Measurements from ENCODE around the gene MYH7. TPM values are rescaled to one million over a fixed set of nuclear protein-coding genes. Genes with fewer than 3 reads are reported as not detected.

Gene MYH7
- total RNA-seq, 1 donor from 2014 or later: not detected

DNA sequence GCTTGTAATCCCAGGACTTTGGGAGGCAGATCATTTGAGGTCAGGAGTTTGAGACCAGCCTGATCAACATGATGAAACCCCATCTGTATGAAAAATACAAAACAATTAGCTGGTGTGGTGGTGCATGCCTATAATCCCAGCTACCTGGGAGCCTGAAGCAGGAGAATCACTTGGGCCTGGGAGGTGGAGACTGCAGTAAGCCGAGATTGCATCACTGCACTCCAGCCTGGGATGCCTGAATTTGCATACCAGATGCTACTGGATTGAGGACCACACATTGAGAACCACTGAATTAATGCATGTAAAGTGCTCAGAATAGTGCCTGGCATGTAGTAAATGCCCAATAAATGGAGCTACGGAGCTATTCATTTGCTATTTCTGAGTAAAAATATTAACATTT is 14.9 kb upstream of the MYH7 start:
- no peak for DNase-seq (ENCODE audit: extremely low spot score in 2 of 2)
- Histone ChIP-seq H3K4me1 (peaks cover 5% of the 10 kb centered on the region), H3K4me3 (no peak overlapping the region), H3K9me3 (no peaks in the 10 kb centered on the region), H3K27ac (no peak overlapping the region), H3K36me3 (no peaks in the 10 kb centered on the region), H3K27me3 (no peaks in the 10 kb centered on the region)
- TF ChIP-seq POLR2A (IDR thresholded peaks at IDR 0.05) (no peak), CTCF (IDR thresholded peaks at IDR 0.05) (no peak), POLR2AphosphoS5 (IDR thresholded peaks at IDR 0.05; ENCODE audit: insufficient read depth in 1 of 2, low read depth in 1 of 2) (no peak)
- intact Hi-C loops (cut with DNase I): no loop called here

- Histone ChIP-seq H3K36me3 (no peaks in the 10 kb centered on the region), H3K9me3 (no peaks in the 10 kb centered on the region), H3K4me3 (no peak overlapping the region), H3K27ac (no peak overlapping the region), H3K4me1 (peaks cover 5% of the 10 kb centered on the region), H3K27me3 (no peaks in the 10 kb centered on the region)
- no peak for TF ChIP-seq CTCF (IDR thresholded peaks at IDR 0.05)
- no peak for TF ChIP-seq POLR2AphosphoS5 (IDR thresholded peaks at IDR 0.05; ENCODE audit: insufficient read depth in 1 of 2, low read depth in 1 of 2)
- TF ChIP-seq POLR2A (IDR thresholded peaks at IDR 0.05): no peak
- intact Hi-C loops (cut with DNase I): no loop called here
- no peak for DNase-seq (ENCODE audit: extremely low spot score in 2 of 2)
These were observed 13.9 kb upstream of the MYH7 start for GRCh38 chr14:23449314-23449713.

- H3K4me1 ChIP-seq: peaks cover 5% of the 10 kb centered on the region
- no peak for TF ChIP-seq POLR2A (IDR thresholded peaks at IDR 0.05)
- TF ChIP-seq CTCF (IDR thresholded peaks at IDR 0.05): no peak
- no peak for TF ChIP-seq POLR2AphosphoS5 (IDR thresholded peaks at IDR 0.05; ENCODE audit: insufficient read depth in 1 of 2, low read depth in 1 of 2)
- H3K4me3 ChIP-seq: no peak overlapping the region
- H3K27me3 ChIP-seq: no peaks in the 10 kb centered on the region
- no peaks in the 10 kb centered on the region for H3K36me3 ChIP-seq
- no peak for DNase-seq (ENCODE audit: extremely low spot score in 2 of 2)
- H3K27ac ChIP-seq: no peak overlapping the region
- intact Hi-C loops (cut with DNase I): no loop called here
- H3K9me3 ChIP-seq: no peaks in the 10 kb centered on the region
These were observed 12.2 kb upstream of the MYH7 start for GRCh38 chr14:23447361-23448350.

- intact Hi-C loops (cut with DNase I): no loop called here
These were observed 10.9 kb upstream of the MYH7 start for GRCh38 chr14:23446291-23446851.

More at GRCh38 chr14:23446291-23446851, 10.9 kb upstream of the MYH7 start:
- H3K36me3 ChIP-seq: no peaks in the 10 kb centered on the region
- DNase-seq (ENCODE audit: extremely low spot score in 2 of 2): no peak
- TF ChIP-seq POLR2A (IDR thresholded peaks at IDR 0.05) (no peak), POLR2AphosphoS5 (IDR thresholded peaks at IDR 0.05; ENCODE audit: insufficient read depth in 1 of 2, low read depth in 1 of 2) (no peak), CTCF (IDR thresholded peaks at IDR 0.05) (no peak)
- peaks cover 5% of the 10 kb centered on the region for H3K4me1 ChIP-seq
- no peaks in the 10 kb centered on the region for H3K27me3 ChIP-seq
- H3K4me3 ChIP-seq: no peak overlapping the region
- H3K27ac ChIP-seq: no peak overlapping the region
- H3K9me3 ChIP-seq: no peaks in the 10 kb centered on the region
